Activated naive CD4-positive, alpha-beta T cell treated with anti-CD3 and anti-CD28 coated beads, Interleukin-2, amount 10 ng/mL, durations not matched to agents 5 hours and 36 hours (primary cell): ENCODE data around the gene WDR5B. TPM values are rescaled to one million over a fixed set of nuclear protein-coding genes. Genes with fewer than 3 reads are reported as not detected.

ENCODE experiments used
- total RNA-seq, 2 experiments: library from RNA; stranded (reverse); gene quantifications; one replicate each; pipeline ENCODE4 v1.2.3, GENCODE V29; 2021

Gene WDR5B
- total RNA-seq: 1 to 10 TPM; 5.7 to 5.8 TPM

DNA sequence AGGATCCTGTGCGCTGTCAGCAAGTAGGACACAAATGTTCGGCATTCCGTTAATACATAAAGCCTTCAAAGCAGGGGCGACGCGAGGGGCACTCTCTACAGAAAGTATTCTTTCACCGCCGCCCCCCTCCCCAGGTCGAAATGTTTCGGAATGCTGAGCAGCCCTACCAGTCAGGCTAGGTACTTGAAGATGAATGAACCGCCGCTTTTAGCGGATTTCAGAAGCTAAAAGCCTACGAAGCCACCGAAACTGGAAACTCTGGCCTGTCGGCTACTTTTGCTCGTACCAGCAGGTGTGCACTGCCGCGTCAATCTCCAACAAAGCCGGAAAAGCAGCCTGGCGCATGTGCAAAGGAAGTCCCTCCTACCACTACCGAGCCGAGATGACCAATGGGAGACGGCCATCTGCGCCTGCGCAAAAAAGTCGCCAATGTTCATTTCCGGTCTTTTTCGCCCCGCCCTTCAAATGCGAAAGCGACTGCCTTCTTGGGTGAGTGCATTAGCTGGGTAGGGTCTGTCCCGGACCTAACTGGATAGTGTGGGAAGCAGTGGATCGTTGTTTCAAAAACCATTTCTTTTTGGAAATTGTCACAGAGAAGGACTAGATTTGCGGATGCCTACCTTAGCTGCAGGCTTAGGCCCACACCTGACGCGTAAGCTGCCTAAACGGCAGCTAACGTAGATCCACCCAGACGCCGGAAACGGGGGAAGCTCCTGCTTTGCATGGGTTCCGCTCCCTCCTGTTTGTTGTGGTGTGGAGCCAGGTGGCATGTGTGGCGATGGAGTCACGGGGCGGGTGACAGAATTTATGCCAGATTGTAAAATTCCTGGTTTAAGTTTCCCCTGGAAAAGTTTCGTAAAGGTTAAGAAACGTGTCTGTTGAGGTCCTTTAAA, at the start of gene WDR5B:
Gene WDR5B, minus strand, starts transcription at position 301 of the 893 bp plus-strand sequence. CDS start 534 bp downstream, outside the sequence.

DNA sequence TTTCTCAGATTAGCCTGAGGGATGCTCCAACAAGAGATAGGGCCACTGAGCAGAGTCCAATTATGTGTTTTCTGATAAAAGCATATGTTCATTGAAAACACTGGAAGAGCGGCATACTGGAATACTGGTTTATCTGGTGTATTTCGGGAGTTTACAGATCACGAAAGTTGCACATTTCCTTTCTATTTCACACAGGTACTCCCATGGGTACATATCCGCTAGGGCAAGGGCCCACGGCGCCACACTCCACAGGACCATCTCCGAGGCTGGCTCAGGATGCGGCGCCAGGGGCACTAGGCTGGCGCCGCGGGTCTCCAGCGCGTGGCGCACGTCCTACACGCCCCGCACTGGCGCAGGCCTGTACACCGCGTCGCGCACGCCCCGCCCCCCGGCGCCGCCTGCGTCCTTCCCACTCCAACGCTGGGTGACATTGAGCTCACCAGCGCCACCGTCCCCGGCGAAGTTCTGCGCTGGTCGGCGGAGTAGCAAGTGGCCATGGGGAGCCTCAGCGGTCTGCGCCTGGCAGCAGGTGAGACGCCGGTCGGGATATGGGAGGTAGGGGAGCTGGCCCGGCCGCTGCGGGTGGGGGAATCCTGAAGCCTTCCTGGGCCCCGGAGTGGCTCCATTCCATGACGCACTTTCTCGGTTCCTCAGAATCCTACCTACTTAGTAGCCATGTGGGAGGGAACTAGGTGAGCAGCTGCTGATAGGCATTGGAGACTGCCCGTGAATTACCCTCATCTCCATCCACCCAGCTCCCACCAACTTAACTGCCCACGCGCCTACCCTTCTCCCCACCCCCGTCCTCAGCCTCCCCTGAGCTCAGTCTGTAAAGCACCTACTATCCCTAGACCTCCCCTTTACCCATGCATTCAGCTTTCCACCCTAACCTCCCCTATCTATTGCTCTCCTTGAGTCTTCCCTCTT, 31.8 kb downstream of the WDR5B start, which contains the start of gene FAM162A:
Gene FAM162A, plus strand, starts transcription at position 412 of the 927 bp plus-strand sequence. Its CDS starts 84 bp downstream, at position 496.

DNA sequence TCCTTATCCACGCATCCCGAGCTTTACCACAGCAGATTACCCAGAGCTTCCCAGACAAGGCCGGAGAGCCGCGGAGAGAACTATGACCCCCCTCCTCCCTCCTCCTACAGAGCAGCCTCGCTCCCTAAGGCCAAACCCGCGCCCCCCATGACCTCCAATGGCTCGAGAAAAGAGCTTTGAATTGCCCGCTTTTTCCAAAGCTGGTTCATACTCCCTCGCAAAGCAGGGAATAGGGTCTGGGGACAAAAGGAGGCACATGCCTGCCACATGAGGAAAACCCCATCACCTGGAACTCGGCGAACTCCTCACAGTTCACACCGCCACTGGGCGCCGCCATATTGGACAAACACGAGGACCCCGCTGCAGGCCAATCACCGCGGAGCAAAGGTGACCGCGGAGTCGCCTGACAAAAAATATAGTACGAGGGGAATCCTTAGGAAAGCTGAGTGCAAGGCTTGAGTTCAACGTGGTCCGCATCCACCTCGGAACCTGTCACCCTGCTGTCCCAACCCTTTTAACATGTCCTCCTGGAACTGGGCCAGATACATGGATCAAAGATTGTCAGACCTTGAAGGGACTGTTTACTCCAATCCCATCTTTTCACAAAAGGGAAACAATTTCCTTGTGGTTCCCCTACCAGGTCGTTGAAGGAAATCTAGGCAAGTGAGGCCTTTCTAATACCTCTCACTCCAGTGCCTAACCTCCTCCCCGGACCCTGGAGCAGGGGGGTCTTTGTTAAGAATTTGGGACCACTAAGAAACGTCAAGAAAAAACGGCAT, 32.8 kb downstream of the WDR5B start, which contains the start of gene MIX23:
Gene MIX23, minus strand, starts transcription at position 344 of the 779 bp plus-strand sequence. Its CDS starts 7 bp downstream, at position 337.

Other genes starting within 250 kb of the WDR5B start
- gene CASR, start 232.4 kb downstream of the WDR5B start, total RNA-seq: not detected
- not detected for gene CSTA, start 90.8 kb downstream of the WDR5B start, total RNA-seq
- 10 to 100 TPM; 25.3 to 30.7 TPM for gene MIX23, start 32.8 kb downstream of the WDR5B start, total RNA-seq
- 10 to 100 TPM; 60.3 to 60.4 TPM for gene FAM162A, start 31.9 kb downstream of the WDR5B start, total RNA-seq
- 10 to 100 TPM; 50.5 to 51.1 TPM for gene KPNA1, start 98.9 kb upstream of the WDR5B start, total RNA-seq
- gene PARP9, start 148.2 kb upstream of the WDR5B start, total RNA-seq: 10 to 100 TPM; 92.5 to 98.4 TPM
- 10 to 100 TPM; 92.4 to 94.8 TPM for gene DTX3L, start 148.3 kb upstream of the WDR5B start, total RNA-seq
- 10 to 100 TPM; 70.1 to 71.0 TPM for gene PARP15, start 161.6 kb upstream of the WDR5B start, total RNA-seq